ENCODE measurements around the gene LBP. TPM values are rescaled to one million over a fixed set of nuclear protein-coding genes. Genes with fewer than 3 reads are reported as not detected.

Gene LBP
- total and polyA plus RNA-seq, 2 donors (not counting 1 experiment from before 2014, with no cell fraction given): not detected

- TF ChIP-seq EZH2 (IDR thresholded peaks at IDR 0.05; ENCODE audit: borderline replicate concordance, insufficient read depth, low read depth, low read length, poor library complexity, severe bottlenecking): no peak
- no peak for TF ChIP-seq CTCF (IDR thresholded peaks at IDR 0.05)
- Mint-ChIP-seq H3K9me3 (ENCODE audit: insufficient read depth) (no peaks in the 10 kb centered on the region), H3K27me3 (peaks cover 3% of the 10 kb centered on the region), H3K4me3 (no peak overlapping the region), H3K4me1 (no peaks in the 10 kb centered on the region), H3K27ac (no peak overlapping the region)
- no peaks in the 10 kb centered on the region for H3K36me3 ChIP-seq (replicated peaks in 1 of 2; ENCODE audit: control extremely low read depth in 1 of 2, control insufficient read depth in 1 of 2, extremely low read depth in 1 of 2, insufficient read depth in 2 of 2, low read length in 1 of 2)
- ATAC-seq (ENCODE audit: low read depth) (no peak), DNase-seq (no peak)
- intact Hi-C loops (cut with micrococcal nuclease): no loop called here
- H3K79me2 ChIP-seq (ENCODE audit: control insufficient read depth, insufficient read depth, low read length): no peaks in the 10 kb centered on the region
- no peak overlapping the region for H3K4me3 ChIP-seq (ENCODE audit: control extremely low read depth in 1 of 5, extremely low read depth in 1 of 5, insufficient read depth in 1 of 5, low read depth in 2 of 5, low read length in 4 of 5)
- peak overlapping the region; percentile 27 for H2AFZ ChIP-seq (ENCODE audit: insufficient read depth, low read depth, low read length, poor library complexity, severe bottlenecking)
- ChIA-PET CTCF (no interaction called here), POLR2A (no interaction called here)
- peaks cover 0 to 6% (median 2%) of the 10 kb centered on the region in 4 experiments for H3K27me3 ChIP-seq (replicated peaks in 1 of 4; ENCODE audit: control extremely low read depth in 1 of 4, control insufficient read depth in 3 of 4, insufficient read depth in 4 of 4, low read length in 3 of 4)
- H3K9me3 ChIP-seq (ENCODE audit: control extremely low read depth in 1 of 3, control insufficient read depth in 2 of 3, insufficient read depth in 1 of 3, low read length in 2 of 3): no peaks in the 10 kb centered on the region
- H3K27ac ChIP-seq (ENCODE audit: low read length in 2 of 2): no peak overlapping the region
- no peaks in the 10 kb centered on the region for H4K20me1 ChIP-seq (ENCODE audit: control insufficient read depth, insufficient read depth, low read length, poor library complexity, severe bottlenecking)
- H3K4me2 ChIP-seq (replicated peaks; ENCODE audit: low read depth, low read length, poor library complexity, severe bottlenecking): no peak overlapping the region
- WGBS (ENCODE audit: insufficient coverage): 100% methylated on average over 1 of the region's 3 CpGs
- no peaks in the 10 kb centered on the region for H3K4me1 ChIP-seq (ENCODE audit: control insufficient read depth in 2 of 2, insufficient read depth in 2 of 2, low read length in 2 of 2)
- no peak overlapping the region for H3K9ac ChIP-seq (ENCODE audit: low read length)
Measured at GRCh38 chr20:38392356-38392755, 46.1 kb downstream of the LBP start.

- Histone ChIP-seq H3K36me3 (replicated peaks in 1 of 2; ENCODE audit: control extremely low read depth in 1 of 2, control insufficient read depth in 1 of 2, extremely low read depth in 1 of 2, insufficient read depth in 2 of 2, low read length in 1 of 2) (no peaks in the 10 kb centered on the region), H3K27me3 (replicated peaks in 1 of 4; ENCODE audit: control extremely low read depth in 1 of 4, control insufficient read depth in 3 of 4, insufficient read depth in 4 of 4, low read length in 3 of 4) (peaks cover 0 to 6% (median 2%) of the 10 kb centered on the region in 4 experiments), H3K79me2 (ENCODE audit: control insufficient read depth, insufficient read depth, low read length) (no peaks in the 10 kb centered on the region), H3K4me3 (ENCODE audit: control extremely low read depth in 1 of 5, extremely low read depth in 1 of 5, insufficient read depth in 1 of 5, low read depth in 2 of 5, low read length in 4 of 5) (no peak overlapping the region), H3K9me3 (ENCODE audit: control extremely low read depth in 1 of 3, control insufficient read depth in 2 of 3, insufficient read depth in 1 of 3, low read length in 2 of 3) (no peaks in the 10 kb centered on the region), H3K9ac (ENCODE audit: low read length) (no peak overlapping the region), H3K4me1 (ENCODE audit: control insufficient read depth in 2 of 2, insufficient read depth in 2 of 2, low read length in 2 of 2) (no peaks in the 10 kb centered on the region), H2AFZ (ENCODE audit: insufficient read depth, low read depth, low read length, poor library complexity, severe bottlenecking) (no peak overlapping the region), H4K20me1 (ENCODE audit: control insufficient read depth, insufficient read depth, low read length, poor library complexity, severe bottlenecking) (no peaks in the 10 kb centered on the region), H3K4me2 (replicated peaks; ENCODE audit: low read depth, low read length, poor library complexity, severe bottlenecking) (no peak overlapping the region), H3K27ac (ENCODE audit: low read length in 2 of 2) (no peak overlapping the region)
- WGBS (ENCODE audit: insufficient coverage): 93% methylated on average over 2 of the region's 5 CpGs
- POLR2A ChIA-PET: no interaction called here
- no peaks in the 10 kb centered on the region for H3K4me1 Mint-ChIP-seq
- CTCF ChIA-PET: no interaction called here
- TF ChIP-seq CTCF (IDR thresholded peaks at IDR 0.05) (no peak), EZH2 (IDR thresholded peaks at IDR 0.05; ENCODE audit: borderline replicate concordance, insufficient read depth, low read depth, low read length, poor library complexity, severe bottlenecking) (no peak)
- no peak overlapping the region for H3K4me3 Mint-ChIP-seq
- no peaks in the 10 kb centered on the region for H3K9me3 Mint-ChIP-seq (ENCODE audit: insufficient read depth)
- H3K27ac Mint-ChIP-seq: no peak overlapping the region
- ATAC-seq (ENCODE audit: low read depth) (no peak), DNase-seq (no peak)
- intact Hi-C loops (cut with micrococcal nuclease): no loop called here
- H3K27me3 Mint-ChIP-seq: peaks cover 3% of the 10 kb centered on the region
Measured at GRCh38 chr20:38393259-38393658, 47.0 kb downstream of the LBP start.

All from B cell (primary cell).